Measurements from ENCODE around the gene KRTAP10-5. TPM values are rescaled to one million over a fixed set of nuclear protein-coding genes. Genes with fewer than 3 reads are reported as not detected.
A peak's percentile ranks its signal among the peaks of the same experiment; 100 is the strongest.

Gene KRTAP10-5
- total RNA-seq, 1 donor from 2014 or later, result not detected

GRCh38 chr21:44581158-44581557 is 754 bp upstream of the KRTAP10-5 start:
- no peak overlapping the region for H3K27ac Mint-ChIP-seq (ENCODE audit: unreplicated experiment)
- H3K36me3 Mint-ChIP-seq (ENCODE audit: unreplicated experiment), result peaks cover 33% of the 10 kb centered on the region
- no peaks in the 10 kb centered on the region for H3K4me1 Mint-ChIP-seq (ENCODE audit: low read depth, unreplicated experiment)
- no peak overlapping the region for H3K4me3 Mint-ChIP-seq (ENCODE audit: unreplicated experiment)
- H3K27me3 Mint-ChIP-seq (ENCODE audit: unreplicated experiment), result no peaks in the 10 kb centered on the region
- DNase-seq, result no peak
- TF ChIP-seq CTCF (IDR thresholded peaks at IDR 0.05; ENCODE audit: partially characterized antibody, unreplicated experiment), result no peak
- H3K9me3 Mint-ChIP-seq (ENCODE audit: unreplicated experiment), result peaks cover 13% of the 10 kb centered on the region

DNA sequence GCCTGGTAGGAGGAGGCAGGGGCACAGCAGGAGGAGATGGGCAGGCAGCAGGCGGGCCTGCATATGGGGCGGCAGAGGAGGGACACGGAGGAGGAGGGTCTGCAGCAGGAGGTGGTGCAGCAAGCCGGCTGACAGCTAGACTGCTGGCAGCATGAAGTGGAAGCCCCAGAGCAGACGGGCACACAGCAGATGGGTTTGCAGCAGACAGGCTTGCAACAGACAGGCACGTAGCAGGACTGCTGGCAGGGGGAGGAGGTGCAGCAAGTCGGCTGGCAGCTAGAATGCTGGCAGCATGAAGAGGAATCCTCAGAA is 615 bp downstream of the KRTAP10-5 start:
- no peaks in the 10 kb centered on the region for H3K4me1 Mint-ChIP-seq (ENCODE audit: low read depth, unreplicated experiment)
- no peak for DNase-seq
- TF ChIP-seq CTCF (IDR thresholded peaks at IDR 0.05; ENCODE audit: partially characterized antibody, unreplicated experiment), result no peak
- peaks cover 19% of the 10 kb centered on the region for H3K9me3 Mint-ChIP-seq (ENCODE audit: unreplicated experiment)
- no peak overlapping the region for H3K4me3 Mint-ChIP-seq (ENCODE audit: unreplicated experiment)
- H3K36me3 Mint-ChIP-seq (ENCODE audit: unreplicated experiment), result peaks cover 42% of the 10 kb centered on the region
- peaks cover 1% of the 10 kb centered on the region for H3K27me3 Mint-ChIP-seq (ENCODE audit: unreplicated experiment)
- peak overlapping the region; percentile 50 for H3K27ac Mint-ChIP-seq (ENCODE audit: unreplicated experiment)

- Mint-ChIP-seq H3K9me3 (ENCODE audit: unreplicated experiment) (peaks cover 22% of the 10 kb centered on the region), H3K36me3 (ENCODE audit: unreplicated experiment) (peaks cover 42% of the 10 kb centered on the region), H3K4me3 (ENCODE audit: unreplicated experiment) (no peak overlapping the region), H3K4me1 (ENCODE audit: low read depth, unreplicated experiment) (no peaks in the 10 kb centered on the region), H3K27me3 (ENCODE audit: unreplicated experiment) (peaks cover 3% of the 10 kb centered on the region), H3K27ac (ENCODE audit: unreplicated experiment) (no peak overlapping the region)
- TF ChIP-seq CTCF (IDR thresholded peaks at IDR 0.05; ENCODE audit: partially characterized antibody, unreplicated experiment), result no peak
- DNase-seq, result no peak
Measured at GRCh38 chr21:44579056-44579832, 1.2 kb downstream of the KRTAP10-5 start.

GRCh38 chr21:44578371-44579055 is 1.9 kb downstream of the KRTAP10-5 start:
- Mint-ChIP-seq H3K9me3 (ENCODE audit: unreplicated experiment) (peaks cover 22% of the 10 kb centered on the region), H3K4me3 (ENCODE audit: unreplicated experiment) (no peak overlapping the region), H3K4me1 (ENCODE audit: low read depth, unreplicated experiment) (no peaks in the 10 kb centered on the region), H3K36me3 (ENCODE audit: unreplicated experiment) (peaks cover 42% of the 10 kb centered on the region), H3K27ac (ENCODE audit: unreplicated experiment) (no peak overlapping the region), H3K27me3 (ENCODE audit: unreplicated experiment) (peaks cover 3% of the 10 kb centered on the region)
- DNase-seq, result no peak
- no peak for TF ChIP-seq CTCF (IDR thresholded peaks at IDR 0.05; ENCODE audit: partially characterized antibody, unreplicated experiment)

DNA sequence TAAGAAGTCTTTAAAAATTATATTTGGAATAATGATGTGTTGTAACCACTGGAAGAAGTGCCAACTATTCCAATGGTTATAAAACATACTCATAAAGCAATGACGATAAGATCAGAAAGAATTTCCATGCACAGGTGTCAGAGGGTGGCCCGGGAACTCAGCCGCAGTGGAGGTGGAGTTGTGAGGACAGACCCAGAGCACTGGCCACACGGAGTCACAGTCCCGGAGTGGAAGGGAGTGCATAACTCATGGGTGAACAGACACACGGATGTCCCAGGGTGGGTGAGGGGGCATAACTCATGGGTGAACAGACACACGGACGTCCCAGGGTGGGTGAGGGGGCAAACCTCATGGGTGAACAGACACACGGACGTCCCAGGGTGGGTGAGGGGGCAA is 4.4 kb downstream of the KRTAP10-5 start:
- H3K4me3 Mint-ChIP-seq (ENCODE audit: unreplicated experiment), result no peak overlapping the region
- no peaks in the 10 kb centered on the region for H3K4me1 Mint-ChIP-seq (ENCODE audit: low read depth, unreplicated experiment)
- H3K27ac Mint-ChIP-seq (ENCODE audit: unreplicated experiment), result no peak overlapping the region
- peaks cover 36% of the 10 kb centered on the region for H3K9me3 Mint-ChIP-seq (ENCODE audit: unreplicated experiment)
- TF ChIP-seq CTCF (IDR thresholded peaks at IDR 0.05; ENCODE audit: partially characterized antibody, unreplicated experiment), result no peak
- DNase-seq, result no peak
- H3K36me3 Mint-ChIP-seq (ENCODE audit: unreplicated experiment), result peaks cover 53% of the 10 kb centered on the region
- H3K27me3 Mint-ChIP-seq (ENCODE audit: unreplicated experiment), result peaks cover 8% of the 10 kb centered on the region

Data from glutamatergic neuron (in vitro differentiated cells).